ENCODE measurements around the gene THOC5. TPM values are rescaled to one million over a fixed set of nuclear protein-coding genes. Genes with fewer than 3 reads are reported as not detected.
A peak's percentile ranks its signal among the peaks of the same experiment; 100 is the strongest.

The THOC5 gene
- total and polyA plus RNA-seq, 2 experiments from 2014 or later, result 24.6 to 53.4 TPM

DNA sequence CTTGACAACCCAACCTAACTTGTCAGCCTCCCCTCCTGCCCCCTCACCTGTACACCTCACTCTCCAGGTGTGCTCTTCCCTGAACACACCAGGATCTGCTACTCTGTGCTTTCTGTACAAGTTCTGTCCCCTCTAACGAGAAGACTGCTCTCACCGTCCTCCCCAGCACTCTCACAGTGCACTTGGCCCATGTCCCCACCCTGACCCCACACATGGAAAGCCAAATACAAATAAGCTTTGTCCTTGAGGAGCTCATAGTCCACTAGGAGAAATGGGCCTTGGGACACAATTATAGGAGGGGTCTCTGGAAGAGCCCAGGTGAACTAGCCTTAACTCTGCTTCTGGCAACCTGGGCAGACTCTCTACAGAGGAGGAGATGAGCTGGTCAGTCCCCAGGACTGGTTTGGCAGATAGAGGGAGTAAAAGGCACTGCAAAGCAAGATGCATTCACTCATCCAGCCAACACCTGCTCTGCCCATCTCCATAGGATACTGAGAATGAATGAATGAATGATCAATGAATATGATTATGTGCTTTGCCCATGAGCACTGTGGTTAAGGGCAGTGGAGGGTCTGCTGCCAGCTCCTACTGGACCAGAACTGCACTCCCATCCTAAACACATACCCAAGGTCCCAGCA lies 17.5 kb upstream of the THOC5 start:
- Histone ChIP-seq H3K9me2 (ENCODE audit: insufficient read depth) (no peaks in the 10 kb centered on the region), H3K4me1 (ENCODE audit: insufficient read depth) (no peaks in the 10 kb centered on the region), H3F3A (replicated peaks; ENCODE audit: low read depth) (no peaks in the 10 kb centered on the region), H3K36me3 (ENCODE audit: insufficient read depth) (peaks cover 24% of the 10 kb centered on the region), H2AFZ (no peak overlapping the region), H3K27ac (ENCODE audit: low read depth) (no peak overlapping the region), H3K27me3 (ENCODE audit: insufficient read depth) (no peaks in the 10 kb centered on the region), H3K79me2 (replicated peaks; ENCODE audit: insufficient read depth) (no peaks in the 10 kb centered on the region), H3K4me2 (no peak overlapping the region), H4K20me1 (replicated peaks; ENCODE audit: insufficient read depth) (peaks cover 6% of the 10 kb centered on the region; the same call in 1 of the 2 replicates), H3K4me3 (no peak overlapping the region)
- Mint-ChIP-seq H3K27me3 (ENCODE audit: insufficient read depth, low read depth, poor library complexity) (peaks cover 5% of the 10 kb centered on the region), H3K36me3 (ENCODE audit: low read depth) (peaks cover 44% of the 10 kb centered on the region), H3K4me3 (no peak overlapping the region), H3K4me1 (no peaks in the 10 kb centered on the region), H3K9me3 (no peaks in the 10 kb centered on the region), H3K27ac (peak overlapping the region; percentile 36; the same call in 1 of the 2 replicates)
- TF ChIP-seq JUNB (IDR thresholded peaks at IDR 0.05; ENCODE audit: unreplicated experiment) (no peak), ZNF331 (CRISPR knock-in tag; IDR thresholded peaks at IDR 0.05; ENCODE audit: low read depth) (no peak), CREB1 (CRISPR knock-in tag; IDR thresholded peaks at IDR 0.05; ENCODE audit: low read depth) (no peak), ZNF114 (CRISPR knock-in tag; IDR thresholded peaks at IDR 0.05) (no peak), NANOG (IDR thresholded peaks at IDR 0.05; ENCODE audit: borderline replicate concordance) (no peak), POLR2AphosphoS5 (IDR thresholded peaks at IDR 0.05; ENCODE audit: low read depth) (no peak), STAT1 (IDR thresholded peaks at IDR 0.05; ENCODE audit: unreplicated experiment) (no peak), EZH2 (IDR thresholded peaks at IDR 0.05; ENCODE audit: low read depth, unreplicated experiment) (no peak), ETS1 (IDR thresholded peaks at IDR 0.05) (no peak), REST (IDR thresholded peaks at IDR 0.05; ENCODE audit: unreplicated experiment) (no peak), EZH2phosphoT487 (IDR thresholded peaks at IDR 0.05; ENCODE audit: unreplicated experiment) (no peak)
- TF ChIP-seq, protein P1, sequence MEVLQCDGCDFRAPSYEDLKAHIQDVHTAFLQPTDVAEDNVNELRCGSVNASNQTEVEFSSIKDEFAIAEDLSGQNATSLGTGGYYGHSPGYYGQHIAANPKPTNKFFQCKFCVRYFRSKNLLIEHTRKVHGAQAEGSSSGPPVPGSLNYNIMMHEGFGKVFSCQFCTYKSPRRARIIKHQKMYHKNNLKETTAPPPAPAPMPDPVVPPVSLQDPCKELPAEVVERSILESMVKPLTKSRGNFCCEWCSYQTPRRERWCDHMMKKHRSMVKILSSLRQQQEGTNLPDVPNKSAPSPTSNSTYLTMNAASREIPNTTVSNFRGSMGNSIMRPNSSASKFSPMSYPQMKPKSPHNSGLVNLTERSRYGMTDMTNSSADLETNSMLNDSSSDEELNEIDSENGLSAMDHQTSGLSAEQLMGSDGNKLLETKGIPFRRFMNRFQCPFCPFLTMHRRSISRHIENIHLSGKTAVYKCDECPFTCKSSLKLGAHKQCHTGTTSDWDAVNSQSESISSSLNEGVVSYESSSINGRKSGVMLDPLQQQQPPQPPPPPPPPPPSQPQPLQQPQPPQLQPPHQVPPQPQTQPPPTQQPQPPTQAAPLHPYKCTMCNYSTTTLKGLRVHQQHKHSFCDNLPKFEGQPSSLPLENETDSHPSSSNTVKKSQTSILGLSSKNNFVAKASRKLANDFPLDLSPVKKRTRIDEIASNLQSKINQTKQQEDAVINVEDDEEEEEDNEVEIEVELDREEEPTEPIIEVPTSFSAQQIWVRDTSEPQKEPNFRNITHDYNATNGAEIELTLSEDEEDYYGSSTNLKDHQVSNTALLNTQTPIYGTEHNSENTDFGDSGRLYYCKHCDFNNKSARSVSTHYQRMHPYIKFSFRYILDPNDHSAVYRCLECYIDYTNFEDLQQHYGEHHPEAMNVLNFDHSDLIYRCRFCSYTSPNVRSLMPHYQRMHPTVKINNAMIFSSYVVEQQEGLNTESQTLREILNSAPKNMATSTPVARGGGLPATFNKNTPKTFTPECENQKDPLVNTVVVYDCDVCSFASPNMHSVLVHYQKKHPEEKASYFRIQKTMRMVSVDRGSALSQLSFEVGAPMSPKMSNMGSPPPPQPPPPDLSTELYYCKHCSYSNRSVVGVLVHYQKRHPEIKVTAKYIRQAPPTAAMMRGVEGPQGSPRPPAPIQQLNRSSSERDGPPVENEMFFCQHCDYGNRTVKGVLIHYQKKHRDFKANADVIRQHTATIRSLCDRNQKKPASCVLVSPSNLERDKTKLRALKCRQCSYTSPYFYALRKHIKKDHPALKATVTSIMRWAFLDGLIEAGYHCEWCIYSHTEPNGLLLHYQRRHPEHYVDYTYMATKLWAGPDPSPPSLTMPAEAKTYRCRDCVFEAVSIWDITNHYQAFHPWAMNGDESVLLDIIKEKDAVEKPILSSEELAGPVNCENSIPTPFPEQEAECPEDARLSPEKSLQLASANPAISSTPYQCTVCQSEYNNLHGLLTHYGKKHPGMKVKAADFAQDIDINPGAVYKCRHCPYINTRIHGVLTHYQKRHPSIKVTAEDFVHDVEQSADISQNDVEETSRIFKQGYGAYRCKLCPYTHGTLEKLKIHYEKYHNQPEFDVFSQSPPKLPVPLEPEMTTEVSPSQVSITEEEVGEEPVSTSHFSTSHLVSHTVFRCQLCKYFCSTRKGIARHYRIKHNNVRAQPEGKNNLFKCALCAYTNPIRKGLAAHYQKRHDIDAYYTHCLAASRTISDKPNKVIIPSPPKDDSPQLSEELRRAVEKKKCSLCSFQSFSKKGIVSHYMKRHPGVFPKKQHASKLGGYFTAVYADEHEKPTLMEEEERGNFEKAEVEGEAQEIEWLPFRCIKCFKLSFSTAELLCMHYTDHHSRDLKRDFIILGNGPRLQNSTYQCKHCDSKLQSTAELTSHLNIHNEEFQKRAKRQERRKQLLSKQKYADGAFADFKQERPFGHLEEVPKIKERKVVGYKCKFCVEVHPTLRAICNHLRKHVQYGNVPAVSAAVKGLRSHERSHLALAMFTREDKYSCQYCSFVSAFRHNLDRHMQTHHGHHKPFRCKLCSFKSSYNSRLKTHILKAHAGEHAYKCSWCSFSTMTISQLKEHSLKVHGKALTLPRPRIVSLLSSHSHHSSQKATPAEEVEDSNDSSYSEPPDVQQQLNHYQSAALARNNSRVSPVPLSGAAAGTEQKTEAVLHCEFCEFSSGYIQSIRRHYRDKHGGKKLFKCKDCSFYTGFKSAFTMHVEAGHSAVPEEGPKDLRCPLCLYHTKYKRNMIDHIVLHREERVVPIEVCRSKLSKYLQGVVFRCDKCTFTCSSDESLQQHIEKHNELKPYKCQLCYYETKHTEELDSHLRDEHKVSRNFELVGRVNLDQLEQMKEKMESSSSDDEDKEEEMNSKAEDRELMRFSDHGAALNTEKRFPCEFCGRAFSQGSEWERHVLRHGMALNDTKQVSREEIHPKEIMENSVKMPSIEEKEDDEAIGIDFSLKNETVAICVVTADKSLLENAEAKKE (CRISPR knock-in tag; IDR thresholded peaks at IDR 0.05), result no peak
- TF ChIP-seq, protein P2, sequence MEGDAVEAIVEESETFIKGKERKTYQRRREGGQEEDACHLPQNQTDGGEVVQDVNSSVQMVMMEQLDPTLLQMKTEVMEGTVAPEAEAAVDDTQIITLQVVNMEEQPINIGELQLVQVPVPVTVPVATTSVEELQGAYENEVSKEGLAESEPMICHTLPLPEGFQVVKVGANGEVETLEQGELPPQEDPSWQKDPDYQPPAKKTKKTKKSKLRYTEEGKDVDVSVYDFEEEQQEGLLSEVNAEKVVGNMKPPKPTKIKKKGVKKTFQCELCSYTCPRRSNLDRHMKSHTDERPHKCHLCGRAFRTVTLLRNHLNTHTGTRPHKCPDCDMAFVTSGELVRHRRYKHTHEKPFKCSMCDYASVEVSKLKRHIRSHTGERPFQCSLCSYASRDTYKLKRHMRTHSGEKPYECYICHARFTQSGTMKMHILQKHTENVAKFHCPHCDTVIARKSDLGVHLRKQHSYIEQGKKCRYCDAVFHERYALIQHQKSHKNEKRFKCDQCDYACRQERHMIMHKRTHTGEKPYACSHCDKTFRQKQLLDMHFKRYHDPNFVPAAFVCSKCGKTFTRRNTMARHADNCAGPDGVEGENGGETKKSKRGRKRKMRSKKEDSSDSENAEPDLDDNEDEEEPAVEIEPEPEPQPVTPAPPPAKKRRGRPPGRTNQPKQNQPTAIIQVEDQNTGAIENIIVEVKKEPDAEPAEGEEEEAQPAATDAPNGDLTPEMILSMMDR (conservative IDR thresholded peaks at IDR 0.05; ENCODE audit: low read depth in 2 of 2), result no peak
- DNase-seq (ENCODE audit: low spot score) (no peak), ATAC-seq (no peak)
